Activated CD8-positive, alpha-beta memory T cell treated with anti-CD3 and anti-CD28 coated beads, Interleukin-2, amount 10 ng/mL, durations not matched to agents 7 days and 5 days (primary cell): ENCODE measurements around the gene ANO1. TPM values are rescaled to one million over a fixed set of nuclear protein-coding genes. Genes with fewer than 3 reads are reported as not detected.
"Not testable (repeated sequence)": the region's sequence is repeated elsewhere in the genome, so short reads cannot be mapped to it uniquely, and the experiment has no call there.

Source experiments
- ATAC-seq: fragments of 150-1000 bp; cut with Tn5 transposase; one replicate; pipeline ENCODE4 v1.10.0; 2021; ENCODE audit warnings: moderate library complexity
- CTCF ChIA-PET: fragments of 350-600 bp; sonication (Branson Sonifier 250); formaldehyde crosslinking; loops from one replicate; lab custom pipeline; 2021; ENCODE audit warnings: antibody characterized with exemption; lab: Charles Lee
- DNase-seq: peaks from one replicate; pipeline ENCODE4 v3.0.0-alpha.2; 2020
- H3K27ac Mint-ChIP-seq: one replicate; pipeline ENCODE4 v1.8.0; 2021; ENCODE audit warnings: mild to moderate bottlenecking, mixed read lengths
- H3K27me3 Mint-ChIP-seq: one replicate; pipeline ENCODE4 v1.8.0; 2021; ENCODE audit warnings: mixed read lengths
- H3K36me3 Mint-ChIP-seq: one replicate; pipeline ENCODE4 v1.8.0; 2021; ENCODE audit warnings: mild to moderate bottlenecking, mixed read lengths
- H3K4me1 Mint-ChIP-seq: one replicate; pipeline ENCODE4 v1.8.0; 2021; ENCODE audit warnings: mixed read lengths
- H3K4me3 Mint-ChIP-seq: one replicate; pipeline ENCODE4 v1.8.0; 2021; ENCODE audit warnings: mild to moderate bottlenecking, moderate library complexity, mixed read lengths
- H3K9me3 Mint-ChIP-seq: one replicate; pipeline ENCODE4 v1.8.0; 2022; ENCODE audit warnings: low read depth, mixed read lengths
- total RNA-seq, 2 experiments: library from RNA; stranded (reverse); gene quantifications; one replicate each; pipeline ENCODE4 v1.2.3, GENCODE V29; 2021

The ANO1 gene
- not detected for total RNA-seq

DNA sequence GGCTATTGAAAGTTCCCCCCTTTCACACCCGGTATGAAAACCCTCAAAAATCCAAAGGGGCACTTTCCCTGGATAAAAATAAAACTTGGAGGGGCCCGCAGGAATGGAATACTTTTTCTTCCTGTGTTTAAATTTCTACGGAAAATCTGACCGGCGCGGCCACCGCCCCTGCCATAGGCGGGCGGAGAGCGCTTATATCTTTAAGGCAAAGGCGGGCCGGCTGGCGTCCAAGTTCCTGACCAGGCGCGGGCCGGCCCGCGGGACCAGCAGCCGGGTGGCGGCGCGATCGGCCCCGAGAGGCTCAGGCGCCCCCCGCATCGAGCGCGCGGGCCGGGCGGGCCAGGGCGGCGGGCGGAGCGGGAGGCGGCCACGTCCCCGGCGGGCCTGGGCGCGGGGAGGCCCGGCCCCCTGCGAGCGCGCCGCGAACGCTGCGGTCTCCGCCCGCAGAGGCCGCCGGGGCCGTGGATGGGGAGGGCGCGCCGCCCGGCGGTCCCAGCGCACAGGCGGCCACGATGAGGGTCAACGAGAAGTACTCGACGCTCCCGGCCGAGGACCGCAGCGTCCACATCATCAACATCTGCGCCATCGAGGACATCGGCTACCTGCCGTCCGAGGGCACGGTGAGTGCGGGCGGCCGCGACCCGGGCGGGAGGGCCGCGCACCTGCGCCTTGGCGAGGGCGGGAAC, at the start of gene ANO1:
TSS of gene ANO1 (plus strand) at position 223 of the 686 bp plus-strand sequence. CDS start at position 513, 290 bp downstream.
- no peaks in the 10 kb centered on the region for H3K4me1 Mint-ChIP-seq
- ATAC-seq (no peak), DNase-seq (no peak)
- no peak within 1 kb of the TSS for H3K27ac Mint-ChIP-seq
- H3K27me3 Mint-ChIP-seq = peaks cover 66% of the 10 kb centered on the region
- no peak within 1 kb of the TSS for H3K4me3 Mint-ChIP-seq
- H3K9me3 Mint-ChIP-seq = no peaks in the 10 kb centered on the region
- CTCF ChIA-PET = no interaction called here
- H3K36me3 Mint-ChIP-seq = no peaks in the 10 kb centered on the region

DNA sequence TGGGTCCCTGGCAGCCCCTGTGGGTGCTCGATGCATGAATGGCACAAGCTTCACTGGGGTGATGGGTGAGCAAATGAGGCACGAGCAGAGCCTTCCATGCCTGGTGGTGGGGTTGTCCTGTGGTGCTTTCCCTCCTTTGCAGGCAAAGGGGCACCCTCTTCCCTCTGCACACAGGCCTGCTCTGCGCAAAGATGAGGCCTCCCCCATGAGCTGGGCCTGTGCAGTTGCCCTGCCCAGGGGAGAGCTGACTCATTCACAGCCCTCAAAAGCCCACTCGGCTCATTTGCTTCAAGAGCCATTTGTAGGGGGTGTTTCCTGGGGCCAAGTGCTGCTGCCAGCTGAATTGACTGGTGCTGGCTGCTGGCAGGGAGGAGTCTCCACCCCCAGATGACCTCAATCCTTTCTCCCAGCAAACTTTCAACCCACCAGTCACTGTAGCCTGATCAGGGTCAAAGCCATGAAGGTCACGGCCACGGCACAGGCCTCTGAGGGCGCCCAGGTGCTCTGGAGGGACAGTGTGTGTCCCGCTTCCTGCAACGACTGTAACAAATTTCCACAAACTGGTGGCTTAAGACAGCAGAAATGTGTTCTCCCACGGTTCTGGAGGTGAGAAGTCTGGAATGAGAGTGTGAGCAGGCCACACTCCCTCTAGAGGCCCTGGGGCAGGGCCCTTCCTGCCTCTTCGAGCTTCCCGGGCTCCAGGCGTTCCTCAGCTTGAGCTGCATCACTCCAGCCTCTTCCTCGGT, 48.8 kb upstream of the ANO1 start:
- Mint-ChIP-seq H3K36me3 (no peaks in the 10 kb centered on the region), H3K27ac (no peak overlapping the region), H3K27me3 (no peaks in the 10 kb centered on the region), H3K4me1 (no peaks in the 10 kb centered on the region), H3K9me3 (no peaks in the 10 kb centered on the region), H3K4me3 (no peak overlapping the region)
- CTCF ChIA-PET = no interaction called here
- ATAC-seq (no peak), DNase-seq (no peak)

DNA sequence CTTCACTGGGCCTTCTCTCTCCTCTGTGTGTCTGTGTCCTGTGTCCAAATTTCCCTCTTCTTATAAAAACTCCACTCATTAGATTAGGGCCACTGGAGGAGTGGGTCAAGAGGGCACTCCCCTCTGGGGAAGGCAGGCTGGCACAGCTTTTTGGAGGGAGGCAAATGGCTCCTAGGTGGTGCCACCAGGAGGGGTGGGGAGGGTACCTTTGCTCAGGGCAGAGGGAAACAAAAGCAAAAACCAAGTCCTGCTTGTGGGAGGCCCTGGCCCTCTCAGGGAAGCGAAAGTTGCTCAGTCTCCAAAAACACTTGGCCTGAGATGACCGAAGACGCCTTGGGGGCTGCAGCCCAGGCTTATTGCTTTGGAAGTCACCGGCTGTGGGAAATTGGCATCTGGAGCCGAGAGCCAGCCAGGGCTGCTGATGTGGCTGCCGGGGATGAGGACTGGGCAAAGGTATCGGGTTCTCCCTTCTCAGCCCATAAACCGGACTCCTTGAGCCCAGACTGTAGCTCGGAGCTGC, 48.2 kb upstream of the ANO1 start:
- Mint-ChIP-seq H3K36me3 (no peaks in the 10 kb centered on the region), H3K27me3 (no peaks in the 10 kb centered on the region), H3K27ac (no peak overlapping the region), H3K4me1 (no peaks in the 10 kb centered on the region), H3K9me3 (no peaks in the 10 kb centered on the region), H3K4me3 (no peak overlapping the region)
- CTCF ChIA-PET = interaction anchor here (1.3 kb wide), 1 partner anchor 120 kb away, joined by 3 read pairs; no protein-coding TSS in a partner anchor
- no peak for DNase-seq
- ATAC-seq = no peak

DNA sequence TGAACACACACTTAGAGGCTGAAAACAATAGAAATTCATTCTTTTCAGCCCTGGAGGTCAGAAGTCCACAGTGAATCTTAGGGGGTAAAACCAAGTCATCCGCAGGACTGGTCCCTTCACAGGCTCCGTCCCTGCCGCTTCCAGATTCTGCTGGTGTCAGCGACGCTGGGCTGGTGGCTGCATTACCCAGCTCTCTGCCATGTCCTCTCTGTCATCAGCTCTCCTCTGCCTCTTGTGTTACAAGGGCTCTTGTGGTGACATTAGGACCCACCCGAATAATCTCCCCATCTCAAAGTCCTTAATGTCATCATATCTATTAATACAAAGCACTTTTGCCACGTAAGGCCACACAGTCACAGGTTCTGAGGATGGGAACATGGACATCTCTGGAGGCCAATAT, 47.7 kb upstream of the ANO1 start:
- Mint-ChIP-seq H3K4me1 (no peaks in the 10 kb centered on the region), H3K27me3 (no peaks in the 10 kb centered on the region), H3K36me3 (no peaks in the 10 kb centered on the region), H3K27ac (no peak overlapping the region), H3K9me3 (no peaks in the 10 kb centered on the region), H3K4me3 (no peak overlapping the region)
- CTCF ChIA-PET = interaction anchor here (1.3 kb wide), 1 partner anchor 121 kb away, joined by 3 read pairs; no protein-coding TSS in a partner anchor
- ATAC-seq (no peak), DNase-seq (no peak)

DNA sequence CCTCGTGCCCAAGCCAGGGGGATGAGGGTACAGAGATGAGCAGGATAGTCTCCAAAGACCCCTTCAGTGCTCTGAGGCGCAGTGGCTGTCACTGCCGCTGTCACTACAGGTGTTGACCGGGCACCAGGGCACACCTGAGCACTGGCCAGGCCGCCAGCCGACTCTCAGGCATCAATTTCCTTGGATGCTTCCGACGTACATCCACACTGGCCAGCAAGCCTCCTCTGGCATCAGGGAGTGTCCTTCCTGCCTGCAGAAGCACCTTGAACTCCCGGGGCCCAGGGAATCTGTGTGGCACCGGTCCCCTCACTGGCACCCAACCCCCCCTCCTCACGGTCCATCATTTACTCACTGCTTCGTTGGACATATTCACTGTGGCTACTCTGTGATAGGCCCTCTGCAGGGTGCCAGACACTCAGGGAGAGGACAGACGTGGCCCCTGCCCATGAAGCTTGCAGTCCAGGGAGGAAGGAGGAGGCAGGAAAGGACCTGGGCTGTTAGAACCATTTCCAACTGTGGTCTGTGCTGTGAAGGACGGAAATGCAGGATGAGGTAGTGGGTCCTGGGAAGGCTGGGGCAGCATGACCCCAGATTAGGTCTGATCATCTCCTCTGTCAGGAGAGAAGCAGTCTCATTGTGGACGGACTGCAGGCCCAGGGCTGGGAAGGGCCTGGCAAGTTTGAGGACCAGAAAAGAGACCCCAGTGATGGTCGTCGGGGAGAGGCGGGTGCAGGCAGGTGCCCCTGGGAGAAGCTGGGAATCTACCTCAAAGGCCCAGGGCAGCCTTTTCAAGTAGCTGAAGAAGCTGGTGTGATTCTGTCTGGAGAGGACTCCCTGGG, 46.3 kb upstream of the ANO1 start:
- ATAC-seq = no peak
- Mint-ChIP-seq H3K27ac (no peak overlapping the region), H3K36me3 (no peaks in the 10 kb centered on the region), H3K27me3 (no peaks in the 10 kb centered on the region), H3K9me3 (no peaks in the 10 kb centered on the region), H3K4me3 (no peak overlapping the region), H3K4me1 (no peaks in the 10 kb centered on the region)
- CTCF ChIA-PET = no interaction called here
- DNase-seq = no peak

DNA sequence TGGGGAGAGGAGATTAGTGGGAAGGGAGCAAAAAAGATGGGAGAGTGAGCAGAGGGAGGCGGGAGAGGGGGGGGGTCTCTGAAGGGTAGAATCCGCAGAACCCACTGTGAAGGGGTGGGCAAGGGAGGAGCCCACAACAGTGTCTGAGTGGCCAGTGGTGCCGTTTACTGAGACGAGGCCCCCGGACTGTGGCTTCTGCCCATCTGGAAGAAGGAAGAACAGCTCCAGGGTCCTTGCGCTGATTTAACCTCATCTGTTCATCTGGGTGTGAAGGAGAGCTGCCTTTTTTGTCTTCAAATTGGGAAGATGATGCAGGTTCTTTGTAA, 45.7 kb upstream of the ANO1 start:
- ATAC-seq (no peak), DNase-seq (no peak)
- Mint-ChIP-seq H3K9me3 (no peaks in the 10 kb centered on the region), H3K36me3 (no peaks in the 10 kb centered on the region), H3K27ac (no peak overlapping the region), H3K4me3 (no peak overlapping the region), H3K27me3 (no peaks in the 10 kb centered on the region), H3K4me1 (no peaks in the 10 kb centered on the region)
- CTCF ChIA-PET = no interaction called here

DNA sequence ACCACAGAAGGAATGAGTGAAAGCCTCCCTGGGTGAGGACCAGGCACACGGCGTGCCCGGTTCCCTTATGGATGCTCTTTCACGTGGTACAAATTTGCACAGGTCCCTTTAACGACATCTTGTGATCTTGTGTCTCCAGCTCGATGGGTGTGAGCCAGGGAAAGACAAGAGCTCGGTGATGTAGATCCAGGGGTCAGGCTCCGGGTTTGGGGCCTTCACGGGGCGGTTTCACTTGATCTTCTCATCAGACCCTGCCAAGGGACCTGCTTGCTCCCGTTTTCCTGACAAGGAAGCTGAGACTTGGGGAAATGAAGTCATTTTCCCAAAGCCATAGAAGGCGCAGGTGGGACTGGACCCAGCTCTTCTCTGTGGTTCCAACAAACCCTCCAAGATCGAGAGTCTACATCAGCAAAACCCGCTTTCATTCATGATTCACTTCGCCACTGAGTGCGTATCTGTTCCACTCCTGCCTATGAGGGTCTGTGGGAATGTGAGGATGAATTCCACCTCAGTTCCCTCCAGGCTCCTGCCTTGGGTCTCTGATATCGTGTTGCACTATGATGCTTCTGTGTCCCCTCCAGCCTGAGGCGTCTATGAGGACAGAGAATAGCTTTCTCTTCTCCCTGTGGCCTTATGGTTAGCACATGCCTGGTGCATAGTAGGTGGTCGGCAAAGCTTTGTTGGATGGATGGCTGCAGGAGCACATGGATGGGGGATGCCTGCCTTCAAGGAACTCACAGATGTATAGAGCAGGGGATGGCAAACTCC, 45.0 kb upstream of the ANO1 start:
- CTCF ChIA-PET = no interaction called here
- DNase-seq (no peak), ATAC-seq (no peak)
- Mint-ChIP-seq H3K9me3 (no peaks in the 10 kb centered on the region), H3K4me1 (no peaks in the 10 kb centered on the region), H3K27me3 (no peaks in the 10 kb centered on the region), H3K36me3 (no peaks in the 10 kb centered on the region), H3K4me3 (no peak overlapping the region), H3K27ac (no peak overlapping the region)

DNA sequence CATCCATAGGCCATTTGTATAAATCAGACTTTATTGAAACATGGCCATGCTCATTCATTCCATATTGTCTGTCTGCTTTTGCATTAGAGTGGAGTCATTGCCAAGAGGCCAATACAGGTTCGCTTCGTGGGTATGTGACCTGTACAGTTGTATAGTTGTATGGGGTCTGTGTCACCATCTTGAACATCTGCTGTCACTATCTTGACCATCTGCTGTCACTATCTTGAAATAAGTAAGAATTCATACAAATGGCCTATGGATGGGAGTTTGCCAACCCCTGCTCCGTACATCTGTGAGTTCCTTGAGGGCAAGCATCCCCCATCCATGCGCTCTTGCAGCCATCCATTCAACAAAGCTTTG, 44.4 kb upstream of the ANO1 start:
- Mint-ChIP-seq H3K4me1 (no peaks in the 10 kb centered on the region), H3K27ac (no peak overlapping the region), H3K36me3 (no peaks in the 10 kb centered on the region), H3K4me3 (no peak overlapping the region), H3K9me3 (no peaks in the 10 kb centered on the region), H3K27me3 (no peaks in the 10 kb centered on the region)
- ATAC-seq = no peak
- CTCF ChIA-PET = no interaction called here
- DNase-seq = no peak

DNA sequence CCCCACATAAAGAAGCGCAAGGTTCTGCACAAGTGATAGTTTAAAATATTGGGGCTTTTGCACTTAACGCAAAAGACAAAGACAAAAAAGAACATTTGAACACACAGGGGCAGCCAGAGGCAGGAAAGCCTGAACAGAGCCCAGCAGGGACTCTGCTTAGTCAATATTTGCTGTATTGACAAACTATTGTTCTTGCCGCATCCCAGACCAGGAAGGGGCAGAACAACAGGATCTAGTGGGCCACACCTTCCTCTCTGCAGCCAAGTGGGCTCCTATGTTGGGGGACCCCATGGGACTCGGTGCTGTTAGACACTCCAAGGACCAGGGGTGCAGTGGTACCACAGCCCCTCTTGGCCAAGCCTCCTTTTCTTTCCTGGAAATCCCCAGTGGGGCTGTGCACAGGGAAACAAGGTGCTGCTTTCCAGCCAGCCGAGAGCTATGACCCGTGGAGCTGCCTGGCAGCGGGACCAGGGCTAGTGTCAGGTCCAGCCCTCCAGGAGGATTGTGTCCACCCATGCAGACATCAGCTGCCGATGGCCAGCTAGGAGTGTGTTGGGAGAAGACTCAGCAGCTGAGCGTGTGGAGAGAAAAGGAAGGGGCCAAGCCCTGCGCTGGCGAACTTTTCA, 43.3 kb upstream of the ANO1 start:
- H3K9me3 Mint-ChIP-seq = no peaks in the 10 kb centered on the region
- H3K4me1 Mint-ChIP-seq = no peaks in the 10 kb centered on the region
- no peak overlapping the region for H3K4me3 Mint-ChIP-seq
- no peaks in the 10 kb centered on the region for H3K27me3 Mint-ChIP-seq
- no peak for DNase-seq
- no peak for ATAC-seq
- CTCF ChIA-PET = no interaction called here
- H3K27ac Mint-ChIP-seq = no peak overlapping the region
- H3K36me3 Mint-ChIP-seq = no peaks in the 10 kb centered on the region

DNA sequence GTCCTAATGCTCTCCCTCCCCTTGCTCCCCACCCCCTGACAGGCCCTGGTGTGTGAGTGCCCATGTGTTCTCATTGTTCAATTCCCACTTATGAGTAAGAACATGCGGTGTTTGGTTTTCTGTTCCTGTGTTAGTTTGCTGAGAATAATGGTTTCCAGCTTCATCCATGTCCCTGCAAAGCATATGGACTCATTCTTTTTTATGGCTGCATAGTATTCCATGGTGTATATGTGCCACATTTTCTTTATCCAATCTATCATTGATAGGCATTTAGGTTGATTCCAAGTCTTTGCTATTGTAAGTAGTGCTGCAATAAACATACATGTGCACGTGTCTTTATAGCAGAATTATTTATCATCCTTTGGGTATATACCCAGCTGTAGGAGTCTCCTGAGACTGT, 42.5 kb upstream of the ANO1 start:
- H3K27me3 Mint-ChIP-seq, H3K36me3 Mint-ChIP-seq, H3K27ac Mint-ChIP-seq, H3K9me3 Mint-ChIP-seq, CTCF ChIA-PET, H3K4me1 Mint-ChIP-seq, H3K4me3 Mint-ChIP-seq, ATAC-seq, DNase-seq: not testable (repeated sequence)

DNA sequence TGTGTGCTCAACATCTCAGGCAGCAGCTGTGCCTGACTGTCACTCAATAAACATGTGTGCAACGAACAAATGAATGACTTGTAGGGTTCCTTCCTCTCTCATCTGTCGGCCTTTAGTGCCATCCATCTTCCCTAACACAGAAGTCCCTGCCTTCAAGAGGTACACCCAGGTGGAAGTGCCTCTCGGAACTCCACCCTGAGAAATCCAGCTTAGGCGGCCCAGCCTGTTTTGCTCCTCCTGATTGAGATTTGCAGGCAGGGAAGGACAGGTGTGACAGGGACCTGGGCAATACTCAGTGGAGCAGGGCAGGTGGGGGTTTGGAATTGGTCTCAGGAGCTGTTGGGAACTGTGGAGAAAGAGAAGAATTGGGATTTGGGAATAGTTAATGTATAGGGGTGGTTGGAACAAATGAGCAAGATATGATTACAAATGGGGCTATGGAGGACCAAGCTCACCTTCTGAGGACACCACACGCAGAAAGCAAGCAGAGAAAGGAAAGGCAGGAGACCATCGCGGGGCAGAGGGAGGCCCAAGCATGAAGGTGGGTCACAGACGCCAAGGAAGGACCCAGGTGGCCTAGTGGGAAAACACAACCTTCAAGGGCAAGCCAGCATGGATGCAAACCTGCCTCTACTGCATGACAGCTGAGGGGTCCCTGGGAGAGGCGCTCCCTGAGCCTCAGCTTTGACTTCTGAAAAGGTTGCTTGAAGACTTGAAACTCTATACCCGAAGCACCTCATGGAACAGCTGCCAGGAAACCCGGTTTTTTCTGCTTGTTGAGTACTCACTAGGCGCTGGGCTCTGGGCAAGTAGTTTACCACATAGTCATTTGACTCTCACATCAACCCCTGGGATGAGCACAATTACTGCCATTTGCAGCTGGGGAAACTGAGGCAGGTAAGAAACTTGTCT, 40.9 kb upstream of the ANO1 start:
- no peaks in the 10 kb centered on the region for H3K4me1 Mint-ChIP-seq
- CTCF ChIA-PET = no interaction called here
- no peaks in the 10 kb centered on the region for H3K36me3 Mint-ChIP-seq
- peaks cover under 1% of the 10 kb centered on the region for H3K9me3 Mint-ChIP-seq
- no peak overlapping the region for H3K4me3 Mint-ChIP-seq
- DNase-seq (no peak), ATAC-seq (no peak)
- peaks cover 4% of the 10 kb centered on the region for H3K27me3 Mint-ChIP-seq
- H3K27ac Mint-ChIP-seq = no peak overlapping the region
